HG02678 (cell line): Measurements from ENCODE around the gene SDK2.
"Not testable (repeated sequence)": the region's sequence is repeated elsewhere in the genome, so short reads cannot be mapped to it uniquely, and the experiment has no call there.

Experiments
- ATAC-seq: cut with Tn5 transposase; IDR thresholded peaks from one replicate; pipeline ENCODE4 v1.9.1; 2021; ENCODE audit warnings: mild to moderate bottlenecking, moderate library complexity; ENCODE audit not compliant: unreplicated experiment

SDK2 gene

DNA sequence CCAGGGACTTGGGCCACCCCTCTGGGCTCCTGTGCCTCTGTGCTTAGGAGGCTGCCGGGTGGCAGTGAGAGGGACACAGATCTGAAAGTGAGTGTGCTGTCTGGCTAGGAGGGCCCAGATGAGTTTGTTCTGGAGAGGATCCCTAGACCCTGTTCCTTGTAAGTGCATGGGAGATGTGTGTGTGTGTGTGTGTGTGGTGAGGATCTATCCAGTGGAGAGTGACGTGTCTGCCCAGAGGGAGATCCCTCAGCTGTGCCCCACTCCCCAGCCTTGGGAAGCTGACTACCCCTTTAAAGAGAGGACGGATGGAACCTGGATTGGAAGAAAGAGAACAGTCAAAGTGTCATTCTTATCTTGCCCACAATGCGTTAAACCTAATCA is 306.9 kb downstream of the SDK2 start:
- ATAC-seq: no peak

DNA sequence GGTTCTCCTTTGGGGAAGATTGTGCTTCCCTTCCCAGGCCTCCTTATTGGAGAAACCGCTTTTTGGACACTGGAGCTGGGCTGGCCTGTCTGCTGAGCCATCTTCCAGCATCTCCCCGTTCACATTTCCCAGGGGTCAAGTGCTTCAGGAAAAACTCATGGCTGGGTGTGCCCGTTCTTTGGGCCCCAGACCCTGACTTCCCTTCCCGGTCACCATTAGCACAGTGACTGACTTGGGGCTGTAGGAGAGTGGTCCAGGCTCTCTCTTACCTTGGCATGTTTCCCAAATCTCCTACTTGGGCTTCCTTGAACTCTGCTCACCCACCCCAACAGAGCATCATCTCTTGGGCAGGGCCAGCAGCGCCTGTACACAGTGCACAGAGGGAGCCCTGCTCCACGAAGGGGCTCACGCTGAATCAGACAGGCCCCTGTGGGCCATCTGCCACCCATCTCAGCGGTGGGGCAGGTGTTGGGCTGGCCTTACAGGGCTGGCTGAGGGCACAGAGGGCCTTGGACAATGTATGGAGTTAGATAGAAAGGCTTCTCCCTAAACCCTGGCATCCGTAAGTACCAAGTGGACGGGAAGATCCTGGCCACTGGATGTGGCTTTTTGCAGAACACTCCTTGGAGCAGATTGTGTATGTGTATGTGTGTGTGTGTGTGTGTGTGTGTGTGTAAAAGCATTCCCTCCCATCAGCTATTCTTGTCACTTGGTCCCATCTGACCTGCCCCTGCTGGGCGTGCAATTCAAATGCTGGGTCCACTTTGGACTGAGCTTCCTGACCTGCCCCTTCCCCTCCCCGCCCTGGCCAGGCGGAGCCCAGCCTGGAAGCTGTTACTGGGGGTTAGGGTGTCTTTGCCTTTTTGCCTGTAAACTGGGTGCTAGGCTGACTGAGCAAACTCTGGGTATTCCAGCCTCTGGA is 307.6 kb downstream of the SDK2 start:
- no peak for ATAC-seq

GRCh38 chr17:73335591-73336407 is 308.4 kb downstream of the SDK2 start:
- no peak for ATAC-seq

- no peak for ATAC-seq
Measured at GRCh38 chr17:73334771-73335513, 309.3 kb downstream of the SDK2 start.

GRCh38 chr17:73333445-73333844 is 310.8 kb downstream of the SDK2 start:
- not testable (repeated sequence) for ATAC-seq

DNA sequence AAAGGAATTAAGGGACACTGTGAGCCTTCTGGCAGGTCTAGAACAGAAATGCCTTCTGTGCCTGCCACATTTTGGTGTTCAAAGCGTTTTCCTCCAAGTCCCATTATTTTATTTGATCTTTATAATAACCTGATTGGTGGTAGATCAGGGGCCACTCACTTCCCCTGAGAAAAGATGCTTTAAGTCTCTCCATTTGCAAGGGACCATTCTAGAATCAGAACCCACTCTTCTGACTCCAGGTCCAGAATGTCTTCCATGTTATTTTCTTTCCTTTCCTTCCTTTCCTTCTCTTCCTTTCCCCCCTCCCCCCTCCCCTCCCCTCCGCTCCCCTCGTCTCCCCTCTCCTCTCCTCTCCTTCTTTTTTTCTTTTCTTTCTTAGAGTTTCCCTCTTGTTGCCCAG is 313.2 kb downstream of the SDK2 start:
- no peak for ATAC-seq

DNA sequence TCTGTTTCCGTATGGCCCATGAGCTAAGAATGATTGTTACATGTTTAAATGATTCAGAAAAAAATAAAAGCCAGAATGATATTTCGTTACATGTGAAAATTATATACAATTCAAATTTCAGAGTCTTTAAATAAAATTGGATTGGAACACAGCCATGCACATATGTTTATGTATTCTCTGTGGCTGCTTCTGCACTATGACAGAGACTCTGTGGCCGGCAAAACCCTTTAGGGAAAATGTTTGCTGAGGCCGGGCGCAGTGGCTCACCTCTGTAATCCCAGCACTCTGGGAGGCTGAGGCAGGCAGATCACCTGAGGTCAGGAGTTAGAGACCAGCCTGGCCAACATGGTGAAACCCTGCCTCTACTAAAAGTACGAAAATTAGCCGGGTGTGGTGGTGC is 316.6 kb downstream of the SDK2 start:
- ATAC-seq: no peak

GRCh38 chr17:73325527-73325842 is 318.8 kb downstream of the SDK2 start:
- ATAC-seq: no peak

GRCh38 chr17:73324711-73325526 is 319.3 kb downstream of the SDK2 start:
- ATAC-seq: no peak

DNA sequence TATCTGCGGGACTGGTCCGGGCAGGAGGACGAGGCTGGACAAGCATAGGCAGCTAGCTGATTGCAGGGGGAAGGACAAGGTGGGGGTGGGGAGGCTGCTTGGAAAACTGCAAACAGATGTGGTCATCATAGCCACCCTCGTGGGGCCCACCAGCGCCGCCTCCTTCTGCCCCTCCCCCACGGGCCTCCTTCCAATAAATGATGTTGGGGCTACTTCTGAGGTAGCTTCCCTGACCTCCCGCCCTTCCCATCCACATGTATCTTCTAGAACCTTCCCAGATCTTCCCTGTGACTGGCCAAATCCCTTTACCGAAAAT is 320.1 kb downstream of the SDK2 start:
- no peak for ATAC-seq

DNA sequence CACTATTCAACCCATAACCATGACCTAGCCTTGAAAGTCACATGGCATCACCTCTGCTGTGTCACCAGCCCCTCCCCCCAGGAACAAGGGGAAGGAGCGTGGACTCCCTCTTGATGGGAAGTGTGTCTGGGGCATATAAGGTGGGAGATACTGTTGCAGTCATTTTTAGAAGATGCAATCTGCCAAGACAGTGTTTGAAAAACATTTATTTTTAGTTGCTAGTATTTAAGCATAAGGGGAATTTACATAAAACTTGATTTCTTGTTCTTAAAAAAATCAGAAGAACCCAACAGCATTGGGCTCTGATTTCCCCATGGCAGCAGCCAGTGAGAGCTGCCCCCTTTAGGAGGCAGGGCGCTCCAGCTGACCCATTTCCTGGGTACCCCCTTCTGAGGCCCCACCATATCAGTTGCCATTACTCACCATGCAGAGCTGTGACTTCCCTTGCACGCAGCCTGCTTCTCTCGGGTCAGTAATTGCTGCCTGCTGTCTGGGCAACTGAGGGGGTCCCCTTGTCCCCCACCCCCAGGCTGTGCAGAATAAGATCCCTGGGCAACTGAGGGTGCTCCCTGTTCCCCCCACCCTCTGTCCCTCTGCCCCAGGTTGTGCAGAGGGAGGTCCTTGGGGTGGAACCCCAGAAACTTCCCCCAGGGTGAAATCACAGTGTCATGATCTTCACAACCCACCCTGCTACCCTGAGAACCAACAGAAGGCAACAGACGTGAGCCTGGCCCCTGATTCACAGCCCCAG is 320.7 kb downstream of the SDK2 start:
- ATAC-seq: no peak

- ATAC-seq: no peak
Measured at GRCh38 chr17:73320601-73321264, 323.5 kb downstream of the SDK2 start.

DNA sequence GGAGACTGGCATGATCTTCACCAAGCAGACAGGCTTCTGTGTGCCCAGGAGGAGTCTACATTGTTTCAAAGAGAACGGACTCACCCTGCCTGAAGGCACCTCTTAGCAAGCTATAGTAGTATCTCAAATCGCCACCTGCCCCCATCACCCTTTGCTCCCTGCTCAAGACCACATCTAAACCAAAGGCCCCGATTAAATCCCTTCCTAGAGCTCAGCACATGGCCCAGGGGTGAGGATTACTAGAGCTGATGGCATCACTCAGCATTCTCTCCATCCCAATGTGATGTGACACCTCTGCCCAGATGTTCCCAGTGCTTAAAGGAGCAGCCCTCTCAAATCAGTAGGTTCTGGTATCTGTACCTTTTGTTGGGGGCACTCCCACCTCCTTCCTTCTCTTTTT is 324.5 kb downstream of the SDK2 start:
- no peak for ATAC-seq

DNA sequence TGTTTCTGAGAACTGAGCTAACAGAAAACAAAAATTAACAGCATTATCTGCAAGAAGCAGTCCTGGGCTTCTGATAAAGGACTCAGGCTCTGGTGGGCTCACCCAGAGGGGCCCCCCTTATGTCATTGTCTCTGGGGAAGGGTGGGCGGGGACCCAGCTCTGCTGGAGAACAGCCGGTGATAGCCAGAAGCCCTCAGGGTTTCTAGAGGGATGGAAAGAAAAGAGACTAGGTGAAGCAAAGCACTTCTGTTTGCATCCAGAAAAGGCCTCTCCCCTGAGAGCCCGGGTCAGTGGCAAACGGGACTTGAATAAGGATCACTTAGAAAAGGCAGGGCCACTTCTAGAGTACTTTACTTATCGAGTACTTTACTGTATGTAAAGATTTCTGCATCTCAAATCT is 325.4 kb downstream of the SDK2 start:
- ATAC-seq: no peak

GRCh38 chr17:73318427-73318813 is 325.8 kb downstream of the SDK2 start:
- ATAC-seq: no peak

- peak; percentile 17 for ATAC-seq
Measured at GRCh38 chr17:73317513-73318426, 326.5 kb downstream of the SDK2 start.

DNA sequence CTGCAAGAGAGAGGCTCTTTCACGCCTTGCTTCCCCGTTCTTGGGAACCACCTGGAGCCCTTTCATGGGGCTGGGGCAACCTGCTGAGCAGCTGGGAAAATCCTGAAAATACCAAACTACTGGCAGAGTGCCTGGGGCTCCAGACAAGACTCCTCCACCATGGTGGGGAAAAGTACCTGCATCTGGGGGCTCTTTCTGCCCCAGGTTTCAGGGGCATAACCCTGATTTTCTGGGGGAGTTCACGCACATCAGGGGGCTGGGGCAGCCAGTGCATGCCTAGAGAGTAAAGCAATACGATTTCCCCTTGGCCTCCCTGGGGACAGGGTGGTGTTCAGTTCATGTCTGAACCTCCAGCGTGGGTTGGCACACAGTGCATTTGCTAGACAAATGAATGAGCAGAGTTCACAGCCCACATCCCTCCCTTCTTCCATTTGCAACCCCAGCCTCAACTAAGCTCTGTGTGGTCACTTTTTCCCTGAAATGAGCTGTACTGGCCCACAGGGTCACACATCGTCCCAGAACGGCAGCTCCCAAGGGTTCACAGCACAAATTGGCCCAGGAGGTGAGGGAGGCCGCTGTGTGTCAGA is 327.2 kb downstream of the SDK2 start:
- peak; percentile 75 for ATAC-seq

DNA sequence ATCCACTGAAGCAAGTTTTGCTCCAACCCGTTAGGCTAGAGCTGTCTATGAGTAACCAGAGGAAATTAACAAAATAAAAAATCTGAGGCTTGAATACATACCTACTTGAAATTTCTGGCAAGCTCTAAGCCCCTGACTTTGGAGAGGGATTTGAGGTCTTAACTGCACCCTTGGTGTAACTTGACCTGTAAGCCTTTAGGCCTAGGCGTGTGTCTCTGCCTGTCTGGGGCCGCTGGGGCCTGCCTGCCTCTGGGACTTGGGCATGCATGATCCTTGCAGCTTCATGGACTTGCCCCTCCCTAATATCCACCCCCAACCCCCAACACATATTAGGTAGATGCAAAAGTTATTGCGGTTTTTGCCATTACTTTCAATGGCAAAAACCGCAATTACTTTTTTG is 328.8 kb downstream of the SDK2 start:
- no peak for ATAC-seq
